ENCODE measurements around the gene ZDHHC16.

DNA sequence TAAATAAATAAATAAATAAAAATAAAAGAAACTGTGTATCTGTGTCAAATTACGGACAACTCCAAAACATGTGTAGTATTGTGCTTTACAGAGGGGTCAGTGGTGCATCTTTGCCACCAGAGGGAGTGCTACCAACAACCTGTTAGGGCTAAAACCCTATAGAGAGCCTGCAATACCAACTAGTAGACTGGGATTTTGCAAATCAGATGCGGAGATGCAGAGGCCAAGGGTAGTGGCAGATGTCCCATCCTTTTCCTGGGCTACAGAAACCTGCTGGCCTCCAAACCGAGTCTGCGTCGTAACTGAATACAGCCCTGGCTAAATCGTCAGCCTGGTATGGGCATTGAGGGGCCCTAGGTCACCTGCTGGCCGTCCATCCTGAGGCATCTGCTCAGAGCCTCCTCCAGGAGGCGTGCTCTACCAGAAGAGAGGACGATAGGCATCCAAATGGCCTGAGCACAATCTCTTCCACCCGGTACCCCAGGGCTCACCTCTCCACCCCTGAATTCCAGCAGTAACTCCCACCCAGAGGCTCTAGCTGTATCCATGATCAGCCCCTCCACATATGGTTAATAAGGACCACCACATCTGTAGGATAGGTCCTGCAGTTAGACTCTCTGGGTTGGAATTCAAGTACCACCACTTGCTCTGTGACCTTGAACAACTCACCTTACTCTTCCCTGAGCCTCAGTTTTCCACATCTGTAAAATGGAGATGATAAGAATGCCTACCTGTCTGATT lies 38.6 kb upstream of the ZDHHC16 start:
- TF ChIP-seq, protein P1, sequence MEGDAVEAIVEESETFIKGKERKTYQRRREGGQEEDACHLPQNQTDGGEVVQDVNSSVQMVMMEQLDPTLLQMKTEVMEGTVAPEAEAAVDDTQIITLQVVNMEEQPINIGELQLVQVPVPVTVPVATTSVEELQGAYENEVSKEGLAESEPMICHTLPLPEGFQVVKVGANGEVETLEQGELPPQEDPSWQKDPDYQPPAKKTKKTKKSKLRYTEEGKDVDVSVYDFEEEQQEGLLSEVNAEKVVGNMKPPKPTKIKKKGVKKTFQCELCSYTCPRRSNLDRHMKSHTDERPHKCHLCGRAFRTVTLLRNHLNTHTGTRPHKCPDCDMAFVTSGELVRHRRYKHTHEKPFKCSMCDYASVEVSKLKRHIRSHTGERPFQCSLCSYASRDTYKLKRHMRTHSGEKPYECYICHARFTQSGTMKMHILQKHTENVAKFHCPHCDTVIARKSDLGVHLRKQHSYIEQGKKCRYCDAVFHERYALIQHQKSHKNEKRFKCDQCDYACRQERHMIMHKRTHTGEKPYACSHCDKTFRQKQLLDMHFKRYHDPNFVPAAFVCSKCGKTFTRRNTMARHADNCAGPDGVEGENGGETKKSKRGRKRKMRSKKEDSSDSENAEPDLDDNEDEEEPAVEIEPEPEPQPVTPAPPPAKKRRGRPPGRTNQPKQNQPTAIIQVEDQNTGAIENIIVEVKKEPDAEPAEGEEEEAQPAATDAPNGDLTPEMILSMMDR (optimal IDR thresholded peaks at IDR 0.05 in 1 of 3, IDR thresholded peaks at IDR 0.05 in 1 of 3, conservative IDR thresholded peaks at IDR 0.05 in 1 of 3; ENCODE audit: extremely low read depth in 1 of 3, insufficient read depth in 2 of 3, low read length in 3 of 3), result peak; percentile 53 to 83 (median 83)
- no peak for TF ChIP-seq EZH2 (IDR thresholded peaks at IDR 0.05; ENCODE audit: low read length)
